ENCODE measurements around the gene DOP1B. TPM values are rescaled to one million over a fixed set of nuclear protein-coding genes. Genes with fewer than 3 reads are reported as not detected.

DOP1B gene
- total RNA-seq, 4 donors from 2014 or later: 6.3 to 15.1 (median 11.2) TPM

GRCh38 chr21:36147911-36148310 is 8.7 kb upstream of the DOP1B start:
- peaks cover 0 to 12% (median 3%) of the 10 kb centered on the region in 4 donors for H3K36me3 ChIP-seq

DNA sequence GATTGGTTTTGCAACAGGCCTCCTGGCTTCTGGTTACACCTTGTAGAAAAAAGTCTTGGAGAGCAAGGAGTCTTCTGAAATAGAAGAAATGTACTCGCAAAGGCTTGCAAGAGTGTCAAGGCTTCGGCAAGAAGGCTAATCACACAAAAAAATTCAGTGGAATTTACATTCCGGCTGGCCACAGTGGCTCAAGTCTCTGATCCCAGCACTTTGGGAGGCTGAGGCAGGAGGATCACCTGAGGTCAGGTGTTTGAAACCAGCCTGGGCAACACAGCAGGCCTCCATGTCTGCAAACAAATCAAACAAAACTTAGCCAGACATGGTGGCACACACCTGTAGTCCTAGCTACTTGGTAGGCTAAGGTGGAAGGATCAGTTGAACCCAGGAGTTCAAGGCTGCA is 7.7 kb upstream of the DOP1B start:
- H3K27me3 ChIP-seq: no peaks in the 10 kb centered on the region
- no peak overlapping the region for H3K27ac ChIP-seq (replicated peaks in 1 of 4)
- intact Hi-C loops (cut with DNase I): loop anchor here (5.0 kb wide), 1 partner anchor 183 kb away; no protein-coding TSS in a partner anchor
- TF ChIP-seq CTCF (IDR thresholded peaks at IDR 0.05) (no peak), POLR2A (IDR thresholded peaks at IDR 0.05; ENCODE audit: low read depth) (no peak), POLR2AphosphoS5 (IDR thresholded peaks at IDR 0.05) (no peak)
- DNase-seq (ENCODE audit: extremely low spot score): no peak
- H3K9me3 ChIP-seq: no peaks in the 10 kb centered on the region
- H3K4me3 ChIP-seq: no peak overlapping the region
- H3K4me1 ChIP-seq: peaks cover 10 to 14% (median 13%) of the 10 kb centered on the region in 4 donors
- WGBS: 95% methylated on average over 3 of the region's 3 CpGs
- H3K36me3 ChIP-seq: peaks cover 0 to 12% (median 3%) of the 10 kb centered on the region in 4 donors

More at GRCh38 chr21:36147911-36148310, 8.7 kb upstream of the DOP1B start:
- intact Hi-C loops (cut with DNase I): loop anchor here (5.0 kb wide), 1 partner anchor 184 kb away; no protein-coding TSS in a partner anchor
- TF ChIP-seq CTCF (IDR thresholded peaks at IDR 0.05) (no peak), POLR2A (IDR thresholded peaks at IDR 0.05; ENCODE audit: low read depth) (no peak), POLR2AphosphoS5 (IDR thresholded peaks at IDR 0.05) (no peak), EP300 (IDR thresholded peaks at IDR 0.05) (no peak)
- Histone ChIP-seq H3K9me3 (no peaks in the 10 kb centered on the region), H3K4me1 (peaks cover 10 to 14% (median 13%) of the 10 kb centered on the region in 4 donors), H3K27me3 (no peaks in the 10 kb centered on the region), H3K4me3 (no peak overlapping the region), H3K27ac (replicated peaks in 1 of 4) (no peak overlapping the region)
- 96% methylated on average over 5 of the region's 5 CpGs for WGBS
- DNase-seq (ENCODE audit: extremely low spot score): no peak

- H3K4me1 ChIP-seq: peaks cover 10 to 14% (median 13%) of the 10 kb centered on the region in 4 donors
- peaks cover 0 to 12% (median 3%) of the 10 kb centered on the region in 4 donors for H3K36me3 ChIP-seq
- H3K27ac ChIP-seq (replicated peaks in 1 of 4): peak overlapping the region; percentile 32 to 67 (median 56)
- H3K4me3 ChIP-seq: no peak overlapping the region
- no peak for DNase-seq (ENCODE audit: extremely low spot score)
- intact Hi-C loops (cut with DNase I): loop anchor here (5.0 kb wide), 1 partner anchor 182 kb away; no protein-coding TSS in a partner anchor
- 58% methylated on average over 7 of the region's 7 CpGs for WGBS
- H3K9me3 ChIP-seq: no peaks in the 10 kb centered on the region
- TF ChIP-seq POLR2AphosphoS5 (IDR thresholded peaks at IDR 0.05) (peak in 1 of 2 donors; percentile 22), EP300 (IDR thresholded peaks at IDR 0.05) (no peak)
- no peaks in the 10 kb centered on the region for H3K27me3 ChIP-seq
These were observed 6.6 kb upstream of the DOP1B start for GRCh38 chr21:36149788-36150711.

GRCh38 chr21:36155603-36156338 is 853 bp upstream of the DOP1B start:
- intact Hi-C loops (cut with DNase I): loop anchor here (2.0 to 5.0 kb wide), 2 partner anchors 19 to 167 kb away; partner anchors contain the start of gene MORC3
- TF ChIP-seq POLR2A (IDR thresholded peaks at IDR 0.05; ENCODE audit: low read depth) (peak; percentile 81), CTCF (IDR thresholded peaks at IDR 0.05) (no peak), POLR2AphosphoS5 (IDR thresholded peaks at IDR 0.05) (peak; percentile 87 to 93), EP300 (IDR thresholded peaks at IDR 0.05) (no peak)

More at GRCh38 chr21:36155603-36156338, 853 bp upstream of the DOP1B start:
- Histone ChIP-seq H3K27ac (replicated peaks in 1 of 4) (peak overlapping the region; percentile 73 to 81 (median 78)), H3K9me3 (no peaks in the 10 kb centered on the region), H3K4me1 (peaks cover 8 to 24% (median 21%) of the 10 kb centered on the region in 4 donors), H3K4me3 (peak overlapping the region; percentile 72 to 99 (median 80)), H3K36me3 (no peaks in the 10 kb centered on the region), H3K27me3 (no peaks in the 10 kb centered on the region)
- DNase-seq (ENCODE audit: extremely low spot score): no peak
- WGBS: no CpG with 5 or more reads among the region's 53 CpGs
